Measurements from ENCODE around the gene PCMTD2. TPM values are rescaled to one million over a fixed set of nuclear protein-coding genes. Genes with fewer than 3 reads are reported as not detected.
A peak's percentile ranks its signal among the peaks of the same experiment; 100 is the strongest.

The PCMTD2 gene
- total and polyA plus RNA-seq, 2 of the 13 experiments (the other 11 are each of a cell fraction or from before 2014, with no cell fraction given) = 47.0 to 76.9 TPM

GRCh38 chr20:64244870-64245603 lies 10.5 kb upstream of the PCMTD2 start:
- no peak for FAIRE-seq
- in situ Hi-C loops (cut with HindIII; ENCODE audit: extremely low pct_ligation_motif_present, low pct_unique_long_range_greater_than_20kb) (no loop called here), intact Hi-C loops (cut with micrococcal nuclease; ENCODE audit: unreplicated experiment) (no loop called here)
- no peaks in the 10 kb centered on the region for H3K9me3 ChIP-seq (ENCODE audit: low read length)
- ChIA-PET POLR2A (interaction anchor here (1.3 to 9.6 kb wide), 3 partner anchors 9 to 56 kb away, joined by 3 to 157 read pairs (median 3); partner anchors contain the start of gene PCMTD2), CTCF (ENCODE audit: low intra/inter-chr PET ratio, low total read pairs) (no interaction called here)
- BruUV-seq (replicated peaks) = no TSS peak
- 24% methylated on average over 6 of the region's 8 CpGs for WGBS (ENCODE audit: low lambda C conversion rate)
- no peak for DNase-seq (ENCODE audit: low spot score)
- peak overlapping the region; percentile 19; the same call in 1 of the 2 replicates for H3K4me2 ChIP-seq (ENCODE audit: low read depth, low read length)
- no peak overlapping the region for H2AFZ ChIP-seq (ENCODE audit: low read length)
- H3K36me3 ChIP-seq (replicated peaks in 1 of 2; ENCODE audit: control insufficient read depth in 1 of 2, insufficient read depth in 2 of 2, low read length in 2 of 2) = no peaks in the 10 kb centered on the region
- no peak overlapping the region for H3K4me3 ChIP-seq (replicated peaks in 1 of 3; ENCODE audit: insufficient read depth in 1 of 3, low read depth in 2 of 3, low read length in 3 of 3)
- no peaks in the 10 kb centered on the region for H3K79me2 ChIP-seq (ENCODE audit: insufficient read depth, low read length)
- H3K4me1 ChIP-seq (ENCODE audit: insufficient read depth, low read length) = peaks cover 79% of the 10 kb centered on the region
- no peak for ATAC-seq
- peaks cover 8 to 28% of the 10 kb centered on the region in 2 experiments; a peak in 4 of 5 replicates for H3K27me3 ChIP-seq (ENCODE audit: control insufficient read depth in 1 of 2, insufficient read depth in 2 of 2, low read length in 2 of 2)
- H4K20me1 ChIP-seq (ENCODE audit: insufficient read depth, low read length) = no peaks in the 10 kb centered on the region
- TF ChIP-seq SAP130 (CRISPR knock-in tag; IDR thresholded peaks at IDR 0.05; ENCODE audit: low read depth) (0 out of 2 replicates have a peak, but pooled peaks have one; percentile 38), ZBTB38 (CRISPR knock-in tag; IDR thresholded peaks at IDR 0.05) (0 out of 2 replicates have a peak, but pooled peaks have one; percentile 21), ZNF713 (CRISPR knock-in tag; IDR thresholded peaks at IDR 0.05) (no peak), ZNF687 (CRISPR knock-in tag; IDR thresholded peaks at IDR 0.05) (peak; percentile 55), HIC2 (CRISPR knock-in tag; IDR thresholded peaks at IDR 0.05; ENCODE audit: low read depth) (0 out of 2 replicates have a peak, but pooled peaks have one; percentile 37), EEA1 (CRISPR knock-in tag; IDR thresholded peaks at IDR 0.05; ENCODE audit: borderline replicate concordance) (0 out of 2 replicates have a peak, but pooled peaks have one; percentile 54), ZSCAN31 (CRISPR knock-in tag; IDR thresholded peaks at IDR 0.05; ENCODE audit: low read depth) (no peak), CHCHD3 (CRISPR knock-in tag; IDR thresholded peaks at IDR 0.05) (0 out of 2 replicates have a peak, but pooled peaks have one; percentile 29), ZSCAN21 (CRISPR knock-in tag; IDR thresholded peaks at IDR 0.05; ENCODE audit: borderline replicate concordance) (0 out of 2 replicates have a peak, but pooled peaks have one; percentile 13), ZNF768 (CRISPR knock-in tag; IDR thresholded peaks at IDR 0.05) (no peak), SPEN (CRISPR knock-in tag; IDR thresholded peaks at IDR 0.05; ENCODE audit: low read depth) (0 out of 2 replicates have a peak, but pooled peaks have one; percentile 27)
- TF ChIP-seq, protein P1, sequence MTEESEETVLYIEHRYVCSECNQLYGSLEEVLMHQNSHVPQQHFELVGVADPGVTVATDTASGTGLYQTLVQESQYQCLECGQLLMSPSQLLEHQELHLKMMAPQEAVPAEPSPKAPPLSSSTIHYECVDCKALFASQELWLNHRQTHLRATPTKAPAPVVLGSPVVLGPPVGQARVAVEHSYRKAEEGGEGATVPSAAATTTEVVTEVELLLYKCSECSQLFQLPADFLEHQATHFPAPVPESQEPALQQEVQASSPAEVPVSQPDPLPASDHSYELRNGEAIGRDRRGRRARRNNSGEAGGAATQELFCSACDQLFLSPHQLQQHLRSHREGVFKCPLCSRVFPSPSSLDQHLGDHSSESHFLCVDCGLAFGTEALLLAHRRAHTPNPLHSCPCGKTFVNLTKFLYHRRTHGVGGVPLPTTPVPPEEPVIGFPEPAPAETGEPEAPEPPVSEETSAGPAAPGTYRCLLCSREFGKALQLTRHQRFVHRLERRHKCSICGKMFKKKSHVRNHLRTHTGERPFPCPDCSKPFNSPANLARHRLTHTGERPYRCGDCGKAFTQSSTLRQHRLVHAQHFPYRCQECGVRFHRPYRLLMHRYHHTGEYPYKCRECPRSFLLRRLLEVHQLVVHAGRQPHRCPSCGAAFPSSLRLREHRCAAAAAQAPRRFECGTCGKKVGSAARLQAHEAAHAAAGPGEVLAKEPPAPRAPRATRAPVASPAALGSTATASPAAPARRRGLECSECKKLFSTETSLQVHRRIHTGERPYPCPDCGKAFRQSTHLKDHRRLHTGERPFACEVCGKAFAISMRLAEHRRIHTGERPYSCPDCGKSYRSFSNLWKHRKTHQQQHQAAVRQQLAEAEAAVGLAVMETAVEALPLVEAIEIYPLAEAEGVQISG (CRISPR knock-in tag; IDR thresholded peaks at IDR 0.05) = peak; percentile 17; the same call in 1 of the 2 replicates
- H3K27ac ChIP-seq (ENCODE audit: extremely low read length, insufficient read depth, low read length) = no peak overlapping the region
- no peak overlapping the region for H3K9ac ChIP-seq (ENCODE audit: insufficient read depth, low read depth, low read length)
